Measurements from ENCODE around the gene CPA5. TPM values are rescaled to one million over a fixed set of nuclear protein-coding genes. Genes with fewer than 3 reads are reported as not detected.

CPA5 gene
- total RNA-seq, 1 donor from 2014 or later: 0.57 TPM

GRCh38 chr7:130379019-130379418 is 34.4 kb downstream of the CPA5 start:
- DNase-seq (ENCODE audit: low spot score): no peak

GRCh38 chr7:130379532-130379920 is 34.9 kb downstream of the CPA5 start:
- no peak for DNase-seq (ENCODE audit: low spot score)

- no peak for DNase-seq (ENCODE audit: low spot score)
Measured at GRCh38 chr7:130379921-130380860, 35.6 kb downstream of the CPA5 start, which contains the start of gene CPA1. Gene CPA1 (plus strand): TSS chr7:130380494. CDS start chr7:130380521, 27 bp downstream.

GRCh38 chr7:130380861-130381455 is 36.3 kb downstream of the CPA5 start:
- DNase-seq (ENCODE audit: low spot score): no peak

GRCh38 chr7:130381468-130382312 is 37.1 kb downstream of the CPA5 start:
- DNase-seq (ENCODE audit: low spot score): no peak

- DNase-seq (ENCODE audit: low spot score): no peak
Measured at GRCh38 chr7:130383187-130383980, 38.8 kb downstream of the CPA5 start.

- DNase-seq (ENCODE audit: low spot score): no peak
Measured at GRCh38 chr7:130384371-130384801, 39.8 kb downstream of the CPA5 start.

GRCh38 chr7:130384841-130385599 is 40.4 kb downstream of the CPA5 start:
- no peak for DNase-seq (ENCODE audit: low spot score)

- no peak for DNase-seq (ENCODE audit: low spot score)
Measured at GRCh38 chr7:130385600-130386066, 41.0 kb downstream of the CPA5 start.

GRCh38 chr7:130386876-130387275 is 42.3 kb downstream of the CPA5 start:
- no peak for DNase-seq (ENCODE audit: low spot score)

GRCh38 chr7:130387306-130387627 is 42.7 kb downstream of the CPA5 start:
- no peak for DNase-seq (ENCODE audit: low spot score)

- no peak for DNase-seq (ENCODE audit: low spot score)
Measured at GRCh38 chr7:130387628-130388403, 43.2 kb downstream of the CPA5 start.

GRCh38 chr7:130388671-130389070 is 44.1 kb downstream of the CPA5 start:
- no peak for DNase-seq (ENCODE audit: low spot score)

- DNase-seq (ENCODE audit: low spot score): no peak
Measured at GRCh38 chr7:130390486-130390885, 45.9 kb downstream of the CPA5 start.

GRCh38 chr7:130393101-130393561 is 48.5 kb downstream of the CPA5 start:
- no peak for DNase-seq (ENCODE audit: low spot score)

- no peak for DNase-seq (ENCODE audit: low spot score)
Measured at GRCh38 chr7:130393841-130394411, 49.3 kb downstream of the CPA5 start.

- no peak for DNase-seq (ENCODE audit: low spot score)
Measured at GRCh38 chr7:130394421-130395195, 50.0 kb downstream of the CPA5 start.

- DNase-seq (ENCODE audit: low spot score): no peak
Measured at GRCh38 chr7:130395421-130395820, 50.8 kb downstream of the CPA5 start.
